AG08396 (cell line): ENCODE results near the gene A4GALT.

Experiments
- DNase-seq: peaks from one replicate; pipeline ENCODE4 v3.0.0; 2012; ENCODE audit warnings: low spot score, mixed read lengths

A4GALT gene

GRCh38 chr22:42701694-42702093 is 19.0 kb downstream of the A4GALT start:
- DNase-seq: no peak

- no peak for DNase-seq
Observed at GRCh38 chr22:42700901-42701300, 19.8 kb downstream of the A4GALT start.

GRCh38 chr22:42700355-42700754 is 20.3 kb downstream of the A4GALT start:
- DNase-seq: no peak

GRCh38 chr22:42699976-42700352 is 20.7 kb downstream of the A4GALT start:
- DNase-seq: no peak

- DNase-seq: no peak
Observed at GRCh38 chr22:42699281-42699975, 21.2 kb downstream of the A4GALT start.

GRCh38 chr22:42697542-42698013 is 23.1 kb downstream of the A4GALT start:
- peak; percentile 81 for DNase-seq

GRCh38 chr22:42696331-42696967 is 24.2 kb downstream of the A4GALT start:
- no peak for DNase-seq

- no peak for DNase-seq
Observed at GRCh38 chr22:42695294-42695693, 25.4 kb downstream of the A4GALT start.

- no peak for DNase-seq
Observed at GRCh38 chr22:42693763-42694683, 26.6 kb downstream of the A4GALT start.

GRCh38 chr22:42693055-42693762 is 27.5 kb downstream of the A4GALT start:
- no peak for DNase-seq

- no peak for DNase-seq
Observed at GRCh38 chr22:42692239-42693054, 28.2 kb downstream of the A4GALT start.

- no peak for DNase-seq
Observed at GRCh38 chr22:42691440-42691839, 29.2 kb downstream of the A4GALT start.

GRCh38 chr22:42688241-42689211 is 32.1 kb downstream of the A4GALT start:
- peak; percentile 81 for DNase-seq

- DNase-seq: no peak
Observed at GRCh38 chr22:42686756-42687491, 33.7 kb downstream of the A4GALT start.

GRCh38 chr22:42685941-42686653 is 34.6 kb downstream of the A4GALT start:
- DNase-seq: no peak

- no peak for DNase-seq
Observed at GRCh38 chr22:42684462-42685195, 36.0 kb downstream of the A4GALT start.

- DNase-seq: no peak
Observed at GRCh38 chr22:42683578-42684283, 36.9 kb downstream of the A4GALT start.
